Epithelial cell of proximal tubule (primary cell): ENCODE data around the gene TMEM207. TPM values are rescaled to one million over a fixed set of nuclear protein-coding genes. Genes with fewer than 3 reads are reported as not detected.

ENCODE experiments used
- DNase-seq: peaks from one replicate; pipeline ENCODE4 v3.0.0-alpha.2; 2011; ENCODE audit warnings: low read depth
- H3K4me3 ChIP-seq: 2 replicates; pipeline ENCODE4 v1.5.1; 2011; ENCODE audit warnings: low read depth, mild to moderate bottlenecking, low read length
- CTCF ChIP-seq: conservative IDR thresholded peaks from 2 replicates; pipeline ENCODE4 v1.5.1; 2012; ENCODE audit warnings: low read depth, mild to moderate bottlenecking, low read length
- total RNA-seq: library from RNA; depleted of rRNA; stranded (reverse); fragments of >200 nt; gene quantifications from 2 replicates; pipeline ENCODE4 v1.2.3, GENCODE V29; 2015

The TMEM207 gene
- total RNA-seq, result not detected in 2 replicates

- H3K4me3 ChIP-seq, result no peak within 1 kb of the TSS
- TF ChIP-seq CTCF, result no peak
- no peak for DNase-seq
Observed at GRCh38 chr3:190449801-190450200, at the start of gene TMEM207. TSS of gene TMEM207 (minus strand) at chr3:190449901. CDS start at chr3:190449809, 92 bp downstream.

GRCh38 chr3:190499122-190499521 lies 49.4 kb upstream of the TMEM207 start:
- TF ChIP-seq CTCF, result no peak
- H3K4me3 ChIP-seq, result no peak overlapping the region
- no peak for DNase-seq

GRCh38 chr3:190498293-190498692 lies 48.6 kb upstream of the TMEM207 start:
- TF ChIP-seq CTCF, result no peak
- no peak overlapping the region for H3K4me3 ChIP-seq
- no peak for DNase-seq

GRCh38 chr3:190497811-190498210 lies 48.1 kb upstream of the TMEM207 start:
- TF ChIP-seq CTCF, result no peak
- no peak for DNase-seq
- H3K4me3 ChIP-seq, result no peak overlapping the region

- no peak overlapping the region for H3K4me3 ChIP-seq
- no peak for TF ChIP-seq CTCF
Observed at GRCh38 chr3:190496859-190497258, 47.2 kb upstream of the TMEM207 start.

GRCh38 chr3:190495796-190496195 lies 46.1 kb upstream of the TMEM207 start:
- no peak for TF ChIP-seq CTCF
- no peak overlapping the region for H3K4me3 ChIP-seq
- no peak for DNase-seq

More at GRCh38 chr3:190496859-190497258, 47.2 kb upstream of the TMEM207 start:
- no peak for DNase-seq

GRCh38 chr3:190495354-190495753 lies 45.7 kb upstream of the TMEM207 start:
- no peak overlapping the region for H3K4me3 ChIP-seq
- TF ChIP-seq CTCF, result no peak

More at GRCh38 chr3:190495354-190495753, 45.7 kb upstream of the TMEM207 start:
- DNase-seq, result no peak
